ENCODE data around the gene CPZ.
"Not testable (repeated sequence)": the region's sequence is repeated elsewhere in the genome, so short reads cannot be mapped to it uniquely, and the experiment has no call there.

The CPZ gene

DNA sequence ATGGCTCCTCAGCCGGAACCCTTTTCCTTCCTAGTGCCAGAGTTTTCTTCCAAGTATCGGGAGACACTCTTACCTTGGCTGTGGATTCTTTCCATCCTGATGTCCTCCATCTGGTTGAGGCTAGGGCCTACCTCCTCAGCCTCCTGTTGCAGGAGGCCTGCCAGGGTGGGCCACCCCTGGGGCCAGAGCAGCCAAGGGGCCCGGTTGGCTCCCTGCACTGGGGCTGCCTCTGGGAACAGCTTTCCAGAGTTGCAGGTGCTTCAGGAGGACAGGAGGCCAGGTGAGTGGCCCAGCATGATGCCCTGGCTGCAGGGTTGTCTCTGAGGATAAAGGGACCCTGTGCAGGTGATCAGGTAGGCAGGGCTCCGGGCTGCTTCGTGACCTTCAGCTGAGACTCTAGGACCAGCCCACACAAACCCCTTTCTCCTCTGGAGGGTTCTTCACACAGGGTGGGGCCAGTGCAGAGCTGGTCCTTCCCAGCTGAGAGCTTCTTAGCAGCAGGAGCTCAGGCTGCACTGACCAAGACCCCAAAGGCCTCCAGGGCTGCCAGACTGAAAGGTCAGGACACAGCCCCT is 17.7 kb upstream of the CPZ start:
- no peak for TF ChIP-seq CTCF (IDR thresholded peaks at IDR 0.05)
- Histone ChIP-seq H3K4me3 (ENCODE audit: low read depth, low read length) (no peak overlapping the region), H3K27me3 (ENCODE audit: control insufficient read depth, insufficient read depth, low read length) (no peaks in the 10 kb centered on the region), H2AFZ (no peak overlapping the region), H3K4me2 (ENCODE audit: low read length) (no peak overlapping the region), H3K36me3 (ENCODE audit: control insufficient read depth, insufficient read depth, low read length) (no peaks in the 10 kb centered on the region), H3K9me3 (ENCODE audit: control insufficient read depth, low read length) (no peaks in the 10 kb centered on the region), H3K27ac (no peak overlapping the region), H3K4me1 (no peaks in the 10 kb centered on the region), H3K9ac (no peak overlapping the region), H3K79me2 (no peaks in the 10 kb centered on the region)

DNA sequence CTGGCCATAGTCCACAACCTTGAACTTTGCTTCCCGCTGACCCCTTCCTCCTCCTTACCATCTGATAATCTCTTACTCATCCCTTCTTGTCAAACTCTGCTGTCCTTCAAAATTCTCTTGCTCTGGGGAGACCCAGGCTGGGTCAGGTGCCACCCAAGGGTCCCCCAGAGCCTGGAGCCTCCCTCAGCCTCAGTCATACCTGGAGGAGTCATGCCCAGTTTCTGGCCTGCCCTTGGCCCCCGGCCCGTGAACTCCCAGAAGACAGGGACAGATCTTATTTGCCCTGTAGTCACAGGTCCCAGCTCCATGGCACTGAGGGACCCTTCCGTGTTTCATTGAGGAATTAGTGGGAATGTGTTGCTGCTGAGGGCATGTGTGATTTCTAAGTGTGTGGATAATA is 17.1 kb upstream of the CPZ start:
- Histone ChIP-seq H3K79me2 (no peaks in the 10 kb centered on the region), H2AFZ (no peak overlapping the region), H3K4me2 (ENCODE audit: low read length) (no peak overlapping the region), H3K27me3 (ENCODE audit: control insufficient read depth, insufficient read depth, low read length) (no peaks in the 10 kb centered on the region), H3K27ac (no peak overlapping the region), H3K4me3 (ENCODE audit: low read depth, low read length) (no peak overlapping the region), H3K4me1 (no peaks in the 10 kb centered on the region), H3K9ac (no peak overlapping the region), H3K36me3 (ENCODE audit: control insufficient read depth, insufficient read depth, low read length) (no peaks in the 10 kb centered on the region), H3K9me3 (ENCODE audit: control insufficient read depth, low read length) (no peaks in the 10 kb centered on the region)
- TF ChIP-seq CTCF (IDR thresholded peaks at IDR 0.05) = no peak

DNA sequence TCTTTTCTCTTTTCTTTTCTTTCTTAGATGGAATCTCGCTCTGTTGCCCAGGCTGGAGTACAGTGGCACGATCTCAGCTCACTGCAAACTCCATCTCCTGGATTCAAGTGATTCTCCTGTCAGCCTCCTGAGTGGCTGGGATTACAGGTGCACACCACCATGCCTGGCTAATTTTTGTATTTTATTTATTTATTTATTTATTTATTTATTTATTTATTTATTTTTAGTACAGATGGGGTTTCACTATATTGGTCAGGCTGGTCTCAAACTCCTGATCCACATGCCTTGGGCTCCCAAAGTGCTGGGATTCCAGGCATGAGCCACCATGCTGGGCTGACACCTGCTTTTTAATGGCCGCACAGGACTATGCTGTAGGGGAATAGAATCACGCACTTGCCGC is 16.0 kb upstream of the CPZ start:
- not testable (repeated sequence) for H2AFZ ChIP-seq; H3K4me1 ChIP-seq; H3K9me3 ChIP-seq (ENCODE audit: control insufficient read depth, low read length); H3K9ac ChIP-seq; H3K4me2 ChIP-seq (ENCODE audit: low read length); H3K4me3 ChIP-seq (ENCODE audit: low read depth, low read length); H3K27ac ChIP-seq; H3K79me2 ChIP-seq; H3K36me3 ChIP-seq (ENCODE audit: control insufficient read depth, insufficient read depth, low read length); H3K27me3 ChIP-seq (ENCODE audit: control insufficient read depth, insufficient read depth, low read length)

DNA sequence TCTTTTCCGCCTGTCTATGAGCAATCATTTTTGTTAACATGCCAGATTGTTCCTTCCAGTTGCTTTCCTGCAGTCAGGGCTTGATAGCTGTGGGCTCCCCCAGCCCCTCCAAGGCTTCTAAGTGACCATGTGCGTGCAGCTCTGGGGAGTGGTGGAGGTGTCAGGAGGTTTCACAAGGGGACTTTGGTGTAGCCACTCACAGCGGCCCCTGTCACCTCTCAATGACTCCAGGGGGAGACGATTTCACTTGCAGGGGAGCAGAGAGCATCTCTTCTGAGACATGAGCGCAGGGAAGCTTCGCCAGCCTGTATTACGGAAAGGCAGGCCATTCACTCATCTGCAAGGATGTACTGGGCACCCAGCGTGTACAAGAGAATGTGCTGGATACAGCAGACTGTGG is 15.5 kb upstream of the CPZ start:
- no peak overlapping the region for H3K4me3 ChIP-seq (ENCODE audit: low read depth, low read length)
- H3K9me3 ChIP-seq (ENCODE audit: control insufficient read depth, low read length) = no peaks in the 10 kb centered on the region
- no peaks in the 10 kb centered on the region for H3K27me3 ChIP-seq (ENCODE audit: control insufficient read depth, insufficient read depth, low read length)
- no peaks in the 10 kb centered on the region for H3K36me3 ChIP-seq (ENCODE audit: control insufficient read depth, insufficient read depth, low read length)
- H3K4me2 ChIP-seq (ENCODE audit: low read length) = no peak overlapping the region
- no peak overlapping the region for H3K9ac ChIP-seq
- no peaks in the 10 kb centered on the region for H3K4me1 ChIP-seq
- TF ChIP-seq CTCF (IDR thresholded peaks at IDR 0.05) = no peak
- no peak overlapping the region for H3K27ac ChIP-seq
- H2AFZ ChIP-seq = no peak overlapping the region
- no peaks in the 10 kb centered on the region for H3K79me2 ChIP-seq

GRCh38 chr4:8577972-8578371 is 14.6 kb upstream of the CPZ start:
- Histone ChIP-seq H2AFZ (no peak overlapping the region), H3K4me2 (ENCODE audit: low read length) (no peak overlapping the region), H3K9me3 (ENCODE audit: control insufficient read depth, low read length) (no peaks in the 10 kb centered on the region), H3K27me3 (ENCODE audit: control insufficient read depth, insufficient read depth, low read length) (no peaks in the 10 kb centered on the region), H3K9ac (no peak overlapping the region), H3K36me3 (ENCODE audit: control insufficient read depth, insufficient read depth, low read length) (no peaks in the 10 kb centered on the region), H3K79me2 (no peaks in the 10 kb centered on the region), H3K4me3 (ENCODE audit: low read depth, low read length) (no peak overlapping the region), H3K27ac (no peak overlapping the region), H3K4me1 (no peaks in the 10 kb centered on the region)
- no peak for TF ChIP-seq CTCF (IDR thresholded peaks at IDR 0.05)
